IPS-18c (cell line): ENCODE data around the gene ATP5PF.

Source experiments
- H3K4me3 ChIP-seq: 2 replicates; pipeline ENCODE4 v1.7.0; 2013; ENCODE audit warnings: low read depth, mild to moderate bottlenecking, low read length, moderate library complexity; ENCODE audit not compliant: insufficient read depth
- H3K9me3 ChIP-seq: one replicate; pipeline ENCODE4 v1.6.1; 2013; ENCODE audit warnings: mild to moderate bottlenecking, low read length, moderate library complexity; ENCODE audit not compliant: control insufficient read depth, insufficient read depth

Gene ATP5PF

DNA sequence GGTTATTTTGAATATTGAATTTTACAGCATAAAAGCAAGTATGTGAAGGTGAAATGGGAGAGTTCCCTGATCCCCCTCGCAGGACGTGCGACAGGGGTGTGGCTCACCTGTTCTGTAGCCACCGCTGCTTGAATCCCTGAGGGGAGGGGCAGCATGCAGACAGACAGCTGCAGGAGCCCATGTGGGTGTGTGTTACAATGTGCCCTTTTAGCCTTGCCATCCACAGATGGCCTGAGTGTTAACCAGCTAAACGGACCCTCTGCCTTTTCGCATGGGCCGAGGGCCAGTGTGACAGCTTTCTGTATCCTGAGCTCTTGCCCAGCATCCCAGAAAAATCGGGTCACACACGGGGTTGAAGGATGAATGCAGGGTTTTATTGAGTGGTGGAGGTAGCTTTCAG is 52.3 kb downstream of the ATP5PF start:
- Histone ChIP-seq H3K9me3 (no peaks in the 10 kb centered on the region), H3K4me3 (no peak overlapping the region)

DNA sequence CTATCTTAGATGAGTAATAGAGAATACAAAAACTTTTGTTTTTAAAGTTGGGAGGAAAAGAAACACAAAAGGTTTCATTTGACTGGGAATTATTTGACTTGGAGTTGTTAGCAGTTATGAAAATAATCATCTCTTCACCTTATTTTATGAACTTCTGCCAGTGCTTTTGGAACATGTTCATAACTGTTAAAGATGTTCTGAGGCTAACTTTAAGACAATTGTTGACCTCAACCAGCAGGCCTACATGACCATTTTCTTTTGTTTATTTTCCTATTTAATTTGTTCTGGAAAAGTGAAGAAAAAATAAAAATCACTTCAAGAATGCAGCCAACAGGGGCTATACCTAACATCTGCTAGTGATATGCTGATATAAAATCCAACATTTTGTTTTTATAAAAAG is 58.3 kb downstream of the ATP5PF start:
- peaks cover 2% of the 10 kb centered on the region for H3K9me3 ChIP-seq
- no peak overlapping the region for H3K4me3 ChIP-seq
